ENCODE measurements around the gene SH2D3A.

- TF ChIP-seq TEAD4 (IDR thresholded peaks at IDR 0.05): no peak
- TF ChIP-seq MAX (IDR thresholded peaks at IDR 0.05): no peak
- TF ChIP-seq NFIC (IDR thresholded peaks at IDR 0.05): no peak
- TF ChIP-seq YY1 (IDR thresholded peaks at IDR 0.05; ENCODE audit: low read depth): no peak
- no peak for TF ChIP-seq RAD21 (IDR thresholded peaks at IDR 0.05; ENCODE audit: low read depth)
- no peak for TF ChIP-seq REST (IDR thresholded peaks at IDR 0.05; ENCODE audit: low read depth)
- no peak for TF ChIP-seq FOXM1 (IDR thresholded peaks at IDR 0.05; ENCODE audit: borderline replicate concordance, low read depth)
- TF ChIP-seq TAF1 (IDR thresholded peaks at IDR 0.05; ENCODE audit: low read depth): no peak
- TF ChIP-seq CEBPB (IDR thresholded peaks at IDR 0.05): no peak
- TF ChIP-seq USF1 (IDR thresholded peaks at IDR 0.05): no peak
- TF ChIP-seq EP300 (IDR thresholded peaks at IDR 0.05; ENCODE audit: borderline replicate concordance): no peak
- no peak for TF ChIP-seq CREB1 (IDR thresholded peaks at IDR 0.05; ENCODE audit: low read depth)
- no peak for TF ChIP-seq ZBTB7A (IDR thresholded peaks at IDR 0.05; ENCODE audit: low read depth)
Observed at GRCh38 chr19:6721138-6721474, 46.1 kb downstream of the SH2D3A start.

Data from Ishikawa (cell line).